Hematopoietic multipotent progenitor cell treated with erythropoietin and hydrocortisone succinate and interleukin-3 and kit ligand, for 4 days (in vitro differentiated cells): ENCODE measurements around the gene AKAP13.

Source experiments
- DNase-seq: peaks from one replicate; pipeline ENCODE4 v3.0.0-alpha.2; 2015

The AKAP13 gene

DNA sequence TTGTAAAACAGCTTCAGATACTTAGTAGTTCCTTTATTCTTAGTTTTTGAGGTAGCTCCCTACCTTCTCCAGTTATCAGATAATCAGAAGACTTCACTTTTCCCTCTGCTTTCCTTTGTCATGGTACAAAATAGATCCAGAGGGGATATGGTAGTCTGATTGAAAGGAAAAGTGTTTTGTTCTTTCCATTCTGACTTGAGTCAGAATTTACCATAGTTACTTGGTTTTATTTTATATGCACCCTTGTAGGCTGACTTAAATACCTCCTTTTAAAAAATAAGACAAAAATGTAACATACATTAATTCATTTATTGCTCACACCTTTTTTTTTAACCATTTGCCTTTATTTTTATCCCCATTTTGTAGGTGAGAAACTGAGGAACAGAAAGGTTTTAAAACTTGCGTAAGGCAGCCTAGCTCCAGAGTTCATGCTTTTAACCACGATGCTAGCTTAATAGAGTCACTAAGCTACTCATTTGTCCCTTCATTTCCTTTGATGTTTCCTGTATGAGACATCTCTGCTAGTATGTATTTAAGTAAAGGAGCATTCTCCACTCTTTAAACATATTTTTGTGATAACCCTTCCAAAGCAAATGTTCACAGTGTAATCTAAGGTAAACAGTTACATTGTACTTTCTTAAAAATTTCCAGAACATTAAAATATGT is 226.9 kb downstream of the AKAP13 start:
- no peak for DNase-seq

DNA sequence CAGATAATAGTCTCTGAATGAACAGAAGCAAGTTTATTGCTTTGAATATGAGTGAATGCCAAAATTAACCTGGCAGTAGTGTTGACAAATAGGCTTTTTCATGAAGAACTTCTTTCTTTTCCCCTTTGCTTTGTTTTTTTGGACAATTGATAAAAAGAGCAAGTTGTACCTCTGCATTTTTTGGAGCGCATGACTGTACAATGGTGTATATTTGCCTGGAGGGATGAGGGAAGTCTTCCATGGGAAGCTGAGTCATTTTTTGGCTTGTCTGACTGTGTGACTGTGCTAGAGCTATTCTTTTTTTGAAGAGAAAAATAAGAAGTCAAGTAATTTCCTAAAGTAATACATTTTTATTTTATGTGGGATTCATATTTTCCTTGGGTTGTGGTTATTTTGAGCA is 227.4 kb downstream of the AKAP13 start:
- DNase-seq = no peak

DNA sequence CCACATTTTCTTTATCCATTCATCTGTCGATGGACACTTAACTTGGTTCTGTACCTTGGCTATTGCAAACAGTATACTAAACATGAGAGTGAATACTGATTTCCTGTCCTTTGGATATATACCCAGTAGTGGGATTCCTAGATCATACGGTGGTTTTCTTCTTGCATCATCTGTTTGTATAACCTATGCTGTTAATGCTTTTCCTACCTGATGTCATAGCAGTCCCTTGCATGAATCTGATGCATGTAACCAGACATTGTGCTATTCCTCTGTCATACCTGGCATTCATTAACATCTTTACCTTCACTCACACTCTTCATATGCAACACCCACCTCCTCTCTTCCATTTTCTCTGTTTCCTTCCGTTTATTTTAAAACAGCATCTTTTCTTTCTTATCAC is 229.1 kb downstream of the AKAP13 start:
- DNase-seq = no peak

DNA sequence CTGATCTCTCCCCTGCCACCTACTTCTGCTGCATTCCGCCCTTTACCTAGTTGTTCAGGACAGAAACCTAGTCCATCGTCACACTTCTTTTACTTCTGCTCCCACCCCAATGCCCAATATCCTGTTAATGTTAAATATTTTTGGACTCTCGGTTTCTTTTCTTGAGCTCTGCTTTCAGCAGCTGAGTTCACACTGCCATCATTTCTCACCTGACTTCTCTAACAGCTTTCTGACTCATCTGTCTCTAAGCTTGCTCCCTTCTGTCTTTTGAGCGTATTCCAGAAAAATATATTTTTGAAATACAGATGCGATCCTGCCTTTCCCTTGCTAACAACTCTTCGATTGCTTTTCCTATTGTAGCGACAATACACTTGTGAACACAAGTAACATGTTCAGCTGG is 231.0 kb downstream of the AKAP13 start:
- no peak for DNase-seq

DNA sequence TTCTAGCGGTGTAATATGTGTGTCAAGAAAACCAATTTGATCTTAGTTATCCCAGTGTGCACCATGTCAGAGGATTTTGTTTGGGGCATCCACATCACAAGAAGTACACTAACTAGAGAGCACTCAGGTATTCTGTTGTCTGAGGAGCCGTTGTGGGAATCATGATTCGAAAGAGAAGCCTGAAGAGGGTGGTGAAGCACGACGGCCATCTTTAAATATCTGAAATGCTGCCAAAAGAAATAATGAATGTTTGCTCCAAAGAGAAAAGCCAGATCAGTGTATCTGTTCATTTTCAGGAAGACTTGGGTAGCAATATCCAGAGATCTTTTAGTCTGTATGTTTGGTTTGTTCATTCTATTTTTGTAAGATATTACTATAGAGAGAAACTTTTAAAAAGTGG is 233.7 kb downstream of the AKAP13 start:
- DNase-seq = no peak

DNA sequence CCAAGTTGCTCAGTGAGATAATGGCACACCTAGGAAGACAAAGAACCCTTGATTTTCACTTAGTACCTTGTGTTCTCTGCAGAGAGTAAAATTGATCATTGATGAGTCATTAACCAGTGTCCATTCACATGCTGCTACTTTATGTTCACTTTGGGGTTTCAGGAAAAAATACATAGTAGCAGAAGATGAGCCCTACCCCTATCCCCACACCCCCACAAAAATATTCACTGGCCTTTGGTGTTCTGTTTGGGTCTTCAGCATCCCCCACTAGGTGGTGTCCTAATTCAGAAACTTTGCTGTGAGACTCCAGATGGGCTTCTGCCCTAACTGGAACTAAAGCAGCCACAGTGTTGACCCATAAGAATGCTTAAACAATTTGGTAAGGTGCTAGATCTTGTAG is 235.5 kb downstream of the AKAP13 start:
- DNase-seq = peak; percentile 81

DNA sequence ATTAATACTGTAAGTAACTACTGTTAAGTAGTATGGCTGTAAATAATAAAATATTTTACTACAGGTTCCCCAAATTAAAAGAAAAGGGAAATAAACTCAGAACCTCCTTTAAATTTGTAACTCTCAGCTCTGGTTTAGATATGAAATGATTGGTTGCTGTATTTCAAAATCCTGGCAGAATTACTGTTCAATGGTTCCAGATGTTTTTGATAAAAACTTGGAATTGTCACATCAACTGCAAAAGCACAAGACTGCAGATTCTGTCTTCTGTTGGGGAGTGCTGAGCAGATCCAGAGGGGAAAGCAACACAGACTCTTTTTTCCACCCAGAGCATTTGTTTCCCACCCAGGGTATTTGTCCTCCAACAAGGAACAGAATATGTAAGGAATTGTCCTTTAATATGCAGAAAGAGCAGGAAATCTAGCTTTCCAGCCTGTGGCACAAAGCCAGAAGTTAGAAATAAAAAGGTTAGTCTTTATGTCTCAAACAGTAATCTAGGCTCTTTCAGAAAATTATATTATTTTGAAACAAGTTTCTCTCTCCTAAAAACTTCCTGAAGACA is 236.2 kb downstream of the AKAP13 start:
- no peak for DNase-seq

DNA sequence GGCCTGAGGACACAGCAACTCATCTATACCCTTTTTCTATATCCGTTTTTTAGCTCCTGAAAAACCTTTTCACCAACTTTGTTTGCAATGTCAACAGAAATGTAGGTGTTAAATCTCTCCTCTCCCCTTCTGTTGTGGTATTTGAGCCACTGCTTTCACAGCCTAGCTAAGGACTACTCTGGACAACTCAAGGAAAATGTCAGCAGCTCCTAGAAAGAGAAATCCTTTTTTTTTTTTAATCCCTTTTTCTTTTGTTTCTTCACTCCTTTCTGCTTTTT is 237.8 kb downstream of the AKAP13 start:
- no peak for DNase-seq

DNA sequence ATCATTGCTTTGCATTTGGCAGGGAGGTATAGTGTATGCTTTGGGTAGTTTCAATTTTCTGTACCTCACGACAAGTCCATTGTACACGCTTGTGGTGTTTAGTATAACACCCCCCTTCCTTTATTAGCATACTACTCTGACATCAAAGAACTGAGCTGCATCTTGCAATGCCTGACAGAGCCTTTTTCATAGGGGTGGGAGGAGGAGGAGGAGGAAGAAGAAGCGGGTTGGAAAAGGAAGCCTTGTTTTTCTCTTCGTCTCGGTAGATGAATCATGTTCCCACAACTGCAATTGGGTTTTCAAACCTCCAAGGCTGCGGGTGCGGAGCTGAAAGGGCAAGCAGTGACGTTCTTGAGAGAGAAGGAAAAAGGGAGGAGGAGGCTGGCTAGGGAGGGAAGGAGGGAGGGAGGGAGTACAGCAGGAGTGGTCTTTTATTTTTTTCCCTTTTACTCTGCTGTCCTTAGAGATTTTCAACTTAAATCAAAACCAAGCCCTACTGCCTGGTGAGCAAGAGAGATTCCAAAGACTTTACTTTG is 238.6 kb downstream of the AKAP13 start:
- DNase-seq = peak; percentile 56

DNA sequence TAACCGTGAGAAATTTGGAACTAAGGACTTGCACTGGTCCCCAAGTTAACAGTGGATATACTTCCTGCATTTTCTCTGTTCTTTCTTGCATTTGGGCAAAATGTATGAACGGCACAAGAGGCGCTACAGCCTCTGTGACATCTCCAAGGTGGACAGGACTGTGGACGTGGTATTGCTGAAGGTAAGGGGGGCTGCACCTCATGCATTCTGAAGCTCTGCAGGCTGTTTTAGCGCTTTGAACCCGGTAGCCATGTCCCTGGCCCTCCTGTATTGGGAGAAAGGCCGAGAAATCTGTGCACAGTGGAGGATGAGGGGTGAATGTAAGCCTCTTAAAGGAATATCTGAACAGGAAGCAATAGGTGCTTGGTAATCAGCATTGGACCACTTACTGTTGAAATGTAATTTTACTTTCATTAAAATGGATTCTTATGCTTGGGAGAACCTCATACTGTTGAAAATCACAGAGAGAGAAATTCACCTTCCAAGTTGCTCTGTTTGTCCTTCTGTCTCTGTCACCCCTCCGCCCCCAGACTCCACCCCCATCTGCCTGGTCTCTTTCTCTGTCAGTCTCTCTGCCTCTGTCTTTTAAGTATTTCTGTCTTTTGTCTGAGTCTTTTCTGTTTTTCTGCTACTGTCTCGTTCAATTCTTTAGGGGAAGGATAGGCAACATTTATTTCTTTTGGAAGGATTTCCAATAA is 239.7 kb downstream of the AKAP13 start:
- DNase-seq = no peak

DNA sequence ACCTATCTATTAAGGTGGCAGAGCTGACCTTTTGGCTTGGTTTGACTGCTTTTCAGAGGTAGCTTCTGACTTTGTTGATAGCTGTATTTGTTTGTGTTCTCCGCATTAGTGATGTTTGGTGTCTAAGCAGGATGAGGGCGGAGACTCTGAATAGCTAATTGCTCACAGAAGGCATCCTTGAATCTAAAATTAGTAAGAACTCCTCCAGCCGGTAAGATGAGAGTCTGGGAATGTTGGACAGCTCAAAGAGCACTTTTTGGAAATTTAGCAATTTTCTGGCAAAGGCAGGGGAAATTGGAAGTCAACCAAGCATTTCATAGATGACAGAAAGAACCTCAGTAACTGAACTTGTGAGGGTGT is 240.3 kb downstream of the AKAP13 start:
- DNase-seq = no peak

DNA sequence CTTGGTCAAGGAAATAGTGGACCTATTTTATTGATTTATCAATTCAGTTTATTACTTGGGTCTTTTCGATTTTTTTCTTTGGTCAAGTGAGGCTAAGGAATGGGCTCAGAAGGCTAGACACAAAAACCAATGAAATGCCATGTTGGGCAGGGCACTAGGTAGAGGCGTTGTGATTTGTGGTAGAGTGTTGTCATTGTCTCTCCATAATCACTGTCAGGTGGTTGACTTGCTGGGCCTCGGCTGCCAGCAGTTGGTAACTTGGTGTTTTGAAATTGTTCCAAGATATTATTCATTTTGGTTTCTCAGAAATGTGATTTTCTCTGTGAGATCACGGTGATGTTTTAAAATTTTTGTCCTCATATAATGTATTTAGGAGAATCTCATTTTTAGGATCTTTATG is 240.7 kb downstream of the AKAP13 start:
- DNase-seq = no peak

DNA sequence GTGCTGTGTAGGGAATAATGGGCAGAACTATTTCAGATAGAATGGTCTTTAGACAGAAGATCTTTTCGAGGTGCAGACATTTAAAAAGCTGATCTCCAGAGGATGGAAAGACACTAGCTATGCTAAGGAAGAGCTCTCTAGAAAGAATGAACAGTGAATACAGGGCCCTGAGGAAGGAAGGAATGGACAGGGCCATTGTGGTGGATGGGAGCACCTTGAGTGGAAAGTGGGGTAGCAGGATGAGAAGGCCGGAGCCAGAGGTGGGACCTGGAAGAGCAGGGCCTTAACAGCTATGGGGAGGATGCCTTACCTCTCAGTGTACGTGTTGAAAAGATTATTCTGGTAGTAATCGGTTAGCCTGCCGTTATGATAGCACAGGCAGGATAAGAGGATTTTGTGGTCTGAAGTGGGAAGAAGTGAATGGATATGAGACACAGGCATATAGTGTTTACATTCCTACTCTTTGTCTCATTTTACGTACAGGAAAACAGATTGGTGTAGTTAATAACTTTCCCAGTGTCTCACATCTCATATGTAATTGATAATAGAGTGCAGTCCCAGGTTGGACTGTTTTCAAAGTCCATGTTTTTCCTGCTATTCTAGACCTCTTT is 241.9 kb downstream of the AKAP13 start:
- no peak for DNase-seq

DNA sequence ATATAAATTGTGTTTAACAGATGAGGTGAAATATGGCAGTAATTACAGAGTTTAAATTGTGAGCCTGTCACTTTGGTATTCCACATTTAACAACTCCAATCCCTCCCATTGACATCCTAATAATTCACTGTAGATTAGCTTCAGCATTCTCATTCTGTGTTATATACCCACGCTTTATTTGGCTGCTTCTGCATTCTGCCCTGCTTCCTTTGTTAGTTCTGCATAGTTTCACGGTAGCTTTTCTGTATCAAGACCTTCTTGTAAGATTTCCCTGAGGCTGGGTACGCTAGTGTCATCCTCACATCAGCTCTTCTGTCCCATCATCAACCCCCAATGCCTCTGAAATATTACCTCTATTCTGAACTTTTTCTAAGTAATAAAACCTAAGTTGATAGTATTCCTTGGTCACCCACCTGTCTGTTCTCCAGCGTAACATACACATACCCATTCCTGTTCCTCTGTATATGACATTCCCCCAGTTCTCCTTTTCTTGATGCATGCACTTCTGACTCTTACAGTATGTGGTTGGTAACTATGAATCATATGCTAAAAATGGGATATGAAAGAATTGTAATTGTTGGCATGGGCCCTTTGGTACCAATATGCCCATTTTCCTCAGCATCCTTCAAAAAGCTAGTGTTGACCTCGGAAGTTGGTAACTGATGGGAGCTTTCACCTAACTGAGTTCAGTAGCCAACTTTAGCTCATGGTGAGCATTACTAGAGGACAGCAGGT is 243.1 kb downstream of the AKAP13 start:
- peak; percentile 43 for DNase-seq

DNA sequence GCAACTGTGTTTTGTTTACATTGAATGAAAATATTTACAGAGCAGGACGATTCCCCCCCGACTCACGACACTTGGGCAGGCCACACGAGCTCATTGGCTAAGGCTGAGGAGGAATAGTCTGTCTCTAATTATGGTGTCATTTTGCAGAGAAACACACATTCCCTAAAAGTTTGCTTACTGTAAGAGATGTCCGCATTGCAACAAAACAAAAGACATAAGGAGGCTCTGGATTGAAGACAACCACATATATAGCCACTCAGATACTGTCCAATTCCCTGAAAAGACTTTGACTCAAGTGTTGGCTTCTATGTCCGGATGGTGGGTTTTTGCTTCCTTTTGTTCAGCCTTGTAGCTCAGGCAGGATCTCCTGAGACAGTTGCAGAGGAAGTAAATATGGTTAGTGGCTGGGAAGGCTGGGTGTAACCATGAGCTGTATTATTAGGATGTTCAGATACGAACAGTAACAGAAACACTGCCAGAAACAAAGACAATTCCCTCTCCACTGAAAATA is 243.9 kb downstream of the AKAP13 start:
- DNase-seq = peak; percentile 83

DNA sequence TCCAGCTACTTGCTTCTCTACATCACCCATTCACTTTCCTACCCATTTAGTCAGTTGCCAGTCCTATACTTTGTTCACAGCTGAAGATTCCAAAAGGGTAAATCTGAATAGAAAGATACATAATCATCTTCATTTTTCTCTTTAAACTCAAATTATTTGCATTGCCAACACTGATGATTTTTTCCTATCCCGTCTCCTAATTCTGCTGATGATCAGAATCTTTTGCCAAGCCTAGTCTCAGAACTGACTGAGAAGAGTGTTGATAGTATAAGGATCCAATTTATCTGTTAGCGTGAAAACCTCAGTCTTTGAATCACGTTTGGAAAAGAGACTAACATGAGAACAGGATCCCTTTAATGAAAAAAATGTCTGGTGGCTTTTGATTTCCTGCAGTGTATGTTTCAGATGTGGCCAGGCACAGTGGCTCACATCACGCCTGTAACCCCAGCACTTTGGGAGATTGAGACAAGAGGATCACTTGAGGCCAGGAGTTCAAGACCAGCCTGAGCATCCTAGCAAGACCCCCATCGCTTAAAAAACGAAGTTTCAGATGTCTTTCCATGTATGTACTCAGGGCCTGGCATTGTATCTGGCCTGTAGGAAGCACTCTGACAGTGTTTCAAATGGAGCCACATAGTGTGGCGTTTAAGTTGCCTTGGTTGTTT is 244.9 kb downstream of the AKAP13 start:
- DNase-seq = no peak

DNA sequence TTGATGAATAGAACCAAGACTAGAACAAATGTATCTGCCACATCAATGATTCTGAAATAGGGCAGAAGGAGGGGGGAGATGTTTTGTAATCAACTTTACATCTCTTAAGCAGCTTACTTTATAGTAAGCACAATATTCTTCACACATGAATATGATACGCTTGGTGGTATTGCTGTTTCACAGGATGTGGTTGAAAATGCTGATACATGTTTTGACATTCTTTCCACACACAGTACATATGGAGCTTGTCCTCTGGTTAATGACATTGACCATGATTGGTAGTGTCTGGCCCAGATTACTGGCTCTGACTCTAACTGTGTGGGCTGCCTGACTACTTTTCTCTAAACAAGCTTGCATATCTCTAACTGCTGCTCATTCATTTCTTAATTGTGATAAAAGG is 245.5 kb downstream of the AKAP13 start:
- peak; percentile 88 for DNase-seq

DNA sequence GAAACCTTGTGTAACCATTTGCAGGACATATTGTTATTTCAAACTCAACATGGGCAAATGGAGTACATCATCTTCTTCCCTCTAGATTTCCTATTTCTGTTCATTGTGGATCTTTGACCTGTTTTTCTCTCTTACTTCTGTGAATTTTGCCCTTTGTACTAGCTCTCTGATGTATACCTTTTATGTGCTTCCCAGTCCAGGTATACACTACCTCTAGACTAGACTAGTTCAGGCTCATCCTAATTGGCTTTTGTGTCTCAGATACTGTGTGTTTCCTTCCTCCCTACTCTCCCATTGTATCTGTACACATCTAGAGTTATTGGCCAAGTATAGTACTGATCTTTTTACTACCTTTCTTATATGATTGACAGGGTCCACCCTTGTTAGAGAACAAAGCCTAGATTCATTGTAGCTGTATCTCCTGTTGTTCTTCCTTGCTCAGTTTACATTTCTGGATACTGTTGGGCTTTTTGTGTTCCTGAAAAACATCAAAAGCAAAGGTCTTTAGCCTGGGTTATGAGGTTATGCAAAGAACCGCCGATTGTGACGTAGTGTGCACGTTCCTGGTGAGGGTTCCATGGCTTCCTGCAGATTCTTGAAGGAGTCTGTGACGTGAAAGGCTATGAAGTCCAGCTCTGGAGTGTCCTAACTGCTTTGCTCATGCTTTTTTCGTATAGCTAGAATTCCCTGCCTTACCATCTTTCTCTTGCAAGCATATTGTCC is 247.0 kb downstream of the AKAP13 start:
- no peak for DNase-seq

DNA sequence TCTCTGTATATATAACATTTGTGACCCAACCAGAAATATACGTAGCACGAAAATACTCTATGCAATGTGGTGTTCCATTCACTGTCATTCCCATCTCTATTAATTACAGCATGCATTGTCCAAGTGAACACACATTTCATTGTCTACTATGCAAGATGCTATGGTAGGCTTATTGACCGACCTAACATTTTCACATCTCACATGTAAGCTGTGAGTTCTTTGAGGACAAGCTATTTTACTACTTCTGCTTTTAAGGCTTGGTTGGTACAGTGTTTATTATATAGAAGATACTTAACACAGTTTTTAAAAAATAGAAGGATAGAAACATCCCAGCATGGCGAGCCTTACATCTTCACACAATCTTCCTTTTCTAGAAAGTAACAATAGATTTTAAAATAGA is 249.9 kb downstream of the AKAP13 start:
- DNase-seq = peak; percentile 36

DNA sequence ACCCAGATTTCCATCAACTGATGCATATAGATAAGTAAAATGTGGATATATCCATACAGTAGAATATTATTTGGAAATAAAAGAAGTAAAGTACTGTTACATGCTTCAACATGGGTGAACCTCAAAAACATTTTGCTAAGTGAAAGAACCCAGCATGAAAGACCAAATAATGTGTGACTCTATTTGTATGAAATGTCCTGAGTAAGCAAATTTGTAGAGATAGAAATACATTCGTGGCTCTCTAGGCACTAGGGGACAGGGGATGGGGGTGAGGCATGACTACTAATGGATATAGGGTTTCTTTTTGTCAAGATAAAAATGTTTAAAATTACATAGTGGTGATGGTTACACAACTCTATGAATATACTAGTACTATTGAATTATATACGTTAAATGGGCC is 250.6 kb downstream of the AKAP13 start:
- DNase-seq = no peak

DNA sequence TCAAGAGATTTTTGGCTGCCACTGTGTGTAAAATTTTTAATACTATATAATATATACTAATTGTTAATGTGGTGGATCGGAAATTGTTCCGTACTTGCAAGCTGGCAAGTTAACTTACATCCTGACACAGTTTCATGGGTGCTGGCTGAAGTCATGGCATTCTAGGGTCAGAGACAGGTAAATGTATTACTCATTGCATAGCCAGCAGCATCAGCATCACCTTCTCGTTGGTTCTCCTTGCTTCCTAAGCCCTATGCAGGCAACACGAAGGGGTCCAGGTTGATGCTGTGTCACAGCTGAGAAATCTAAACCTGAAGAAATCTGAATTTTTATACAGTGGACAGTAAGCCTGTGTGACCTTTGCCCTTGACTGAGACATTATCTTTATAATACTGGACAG is 251.6 kb downstream of the AKAP13 start:
- no peak for DNase-seq

DNA sequence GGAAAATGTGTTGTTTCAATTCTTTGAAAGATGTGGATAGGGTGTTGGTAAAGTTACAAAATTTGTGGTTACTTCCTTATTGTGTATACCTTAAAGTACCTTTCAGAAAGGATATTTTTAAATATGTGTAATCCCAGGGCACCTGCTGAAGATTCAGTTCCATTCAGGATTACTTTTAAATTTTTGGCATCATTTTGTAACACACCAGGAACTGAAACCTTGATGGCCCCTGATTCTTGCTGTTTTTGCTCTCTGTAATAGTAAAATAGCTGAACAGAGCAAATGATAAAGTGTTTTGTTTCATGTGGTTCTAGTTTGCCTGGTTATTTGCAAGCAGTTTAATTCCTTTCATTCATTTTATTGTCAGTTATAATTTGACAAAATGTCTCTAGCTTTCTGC is 253.5 kb downstream of the AKAP13 start:
- DNase-seq = no peak
